GM18951 (cell line): Measurements from ENCODE around the gene TWNK.

Experiments
- POLR2A ChIP-seq: IDR thresholded peaks from 4 replicates; pipeline ENCODE4 v1.6.1; 2011; ENCODE audit warnings: mild to moderate bottlenecking; ENCODE audit not compliant: insufficient read length, insufficient read depth; ENCODE audit errors: extremely low read depth
- in situ Hi-C: fragments of 300-500 bp; cut with MboI; formaldehyde crosslinking; loops from one replicate; pipeline ENCODE4 v1.12.0; 2022; ENCODE audit warnings: low sequenced_read_pairs, mixed read lengths, inconsistent platforms; ENCODE audit not compliant: unreplicated experiment

The TWNK gene

DNA sequence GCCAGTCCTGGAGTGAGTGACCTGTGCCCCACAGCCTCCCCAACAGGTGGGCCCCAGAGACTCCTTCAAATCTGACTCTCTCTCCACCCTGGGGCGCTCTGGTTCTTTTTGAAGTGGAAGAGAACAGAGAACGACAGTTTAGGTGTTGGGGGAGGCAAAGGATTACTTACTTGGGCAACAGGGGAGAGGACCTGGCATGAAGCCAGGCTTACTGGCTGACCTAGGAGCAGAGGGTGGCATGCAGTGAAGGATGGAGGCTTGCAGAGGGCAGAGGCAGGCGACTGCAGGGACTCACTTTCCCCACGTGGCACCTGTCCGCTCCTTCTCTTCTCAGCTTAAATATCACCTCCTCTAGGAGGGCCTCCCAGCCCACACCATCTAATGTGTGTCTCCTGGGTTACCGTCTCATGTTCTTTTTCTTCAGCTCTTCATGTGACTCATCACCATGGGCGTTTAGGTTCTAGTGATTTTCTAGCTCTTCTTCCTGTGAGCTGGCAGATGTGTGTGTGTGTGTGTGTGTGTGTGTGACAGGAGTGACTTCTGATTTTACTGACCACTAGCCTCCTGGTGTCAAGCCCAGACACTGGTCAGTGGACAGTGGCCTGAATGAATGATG is 27.7 kb downstream of the TWNK start:
- in situ Hi-C loops = no loop called here
- TF ChIP-seq POLR2A = no peak

GRCh38 chr10:101015582-101015973 is 28.2 kb downstream of the TWNK start:
- no peak for TF ChIP-seq POLR2A
- in situ Hi-C loops = no loop called here

- TF ChIP-seq POLR2A = no peak
- in situ Hi-C loops = no loop called here
These were observed 29.5 kb downstream of the TWNK start for GRCh38 chr10:101016814-101017213.

GRCh38 chr10:101018118-101018599 is 30.8 kb downstream of the TWNK start:
- no peak for TF ChIP-seq POLR2A
- in situ Hi-C loops = no loop called here

DNA sequence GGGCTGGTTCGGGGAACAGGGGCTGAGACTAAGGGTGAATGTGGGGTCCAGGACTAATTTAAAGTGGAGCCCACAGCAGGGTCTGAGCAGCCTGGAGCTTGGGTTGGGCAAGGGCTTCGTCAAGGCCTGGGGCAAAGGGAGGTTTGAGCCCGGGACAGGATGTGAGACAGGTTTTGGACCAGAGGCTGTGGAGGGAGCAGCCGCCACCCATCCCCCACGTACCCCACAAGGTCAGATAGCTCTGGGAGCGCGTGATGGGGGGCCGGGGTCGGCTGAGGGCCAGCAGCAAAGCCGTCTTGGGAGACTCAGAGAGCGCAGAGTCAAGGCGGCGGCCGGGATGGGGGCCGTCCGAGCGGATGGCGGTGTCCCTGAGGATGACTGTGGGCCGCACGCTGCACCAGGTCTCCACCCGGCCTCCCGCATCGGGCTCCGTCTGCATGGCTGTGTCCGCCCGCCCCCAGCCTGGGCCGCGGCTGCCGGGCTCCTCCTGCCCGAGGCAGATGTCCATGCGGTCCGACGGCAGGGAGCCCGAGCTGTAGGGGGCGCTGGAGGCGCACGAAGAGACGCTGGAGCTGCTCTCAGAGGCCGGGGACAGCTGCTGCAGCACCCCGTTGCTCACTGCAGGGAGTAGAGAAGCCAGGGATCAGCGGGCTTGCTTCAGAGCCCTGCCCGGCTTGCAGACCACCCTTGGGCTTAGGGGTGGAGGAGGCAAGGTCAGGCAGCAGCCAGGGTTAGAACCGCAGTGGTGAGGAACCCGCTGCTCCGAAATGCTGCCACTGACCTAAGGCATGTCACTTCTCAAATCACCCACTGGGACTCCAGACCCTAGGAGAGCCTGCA is 31.5 kb downstream of the TWNK start:
- TF ChIP-seq POLR2A = no peak
- in situ Hi-C loops = no loop called here

GRCh38 chr10:101019440-101019703 is 32.0 kb downstream of the TWNK start:
- TF ChIP-seq POLR2A = no peak
- in situ Hi-C loops = no loop called here

DNA sequence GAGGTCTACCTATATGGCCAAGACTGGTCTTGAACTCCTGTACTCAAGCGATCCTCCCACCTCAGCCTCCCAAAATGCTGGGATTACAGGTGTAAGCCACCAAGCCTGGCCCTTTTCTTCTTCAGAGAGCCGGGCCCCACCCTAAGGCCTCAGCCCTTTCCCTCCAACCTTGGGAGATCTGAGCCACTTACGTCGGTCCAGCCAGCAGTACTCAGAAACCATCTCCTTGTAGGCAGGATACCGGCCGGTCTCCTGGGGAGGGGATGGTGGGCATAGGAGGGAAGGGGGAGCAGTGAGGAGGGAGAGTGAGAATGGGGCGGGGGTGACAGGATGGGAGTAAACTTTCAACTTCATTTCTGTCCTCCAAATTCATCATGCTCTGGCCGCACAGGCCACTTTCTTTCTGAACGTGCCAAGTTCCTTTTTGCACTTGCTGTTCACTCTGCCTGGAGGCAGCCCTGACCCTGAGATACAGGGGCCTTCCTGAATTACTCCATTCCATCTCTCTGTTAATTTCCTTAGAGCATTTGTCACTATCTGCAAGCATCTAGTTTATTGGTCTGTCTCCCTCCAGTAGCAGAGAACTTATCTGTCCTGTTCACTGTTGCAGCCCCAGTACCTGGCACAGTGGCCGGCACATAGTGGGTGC is 33.2 kb downstream of the TWNK start:
- in situ Hi-C loops = no loop called here
- no peak for TF ChIP-seq POLR2A

- in situ Hi-C loops = no loop called here
- no peak for TF ChIP-seq POLR2A
These were observed 33.9 kb downstream of the TWNK start for GRCh38 chr10:101021239-101021638.

GRCh38 chr10:101021692-101022251 is 34.4 kb downstream of the TWNK start:
- TF ChIP-seq POLR2A = no peak
- in situ Hi-C loops = no loop called here

GRCh38 chr10:101022967-101023705 is 35.8 kb downstream of the TWNK start:
- in situ Hi-C loops = no loop called here
- TF ChIP-seq POLR2A = no peak

DNA sequence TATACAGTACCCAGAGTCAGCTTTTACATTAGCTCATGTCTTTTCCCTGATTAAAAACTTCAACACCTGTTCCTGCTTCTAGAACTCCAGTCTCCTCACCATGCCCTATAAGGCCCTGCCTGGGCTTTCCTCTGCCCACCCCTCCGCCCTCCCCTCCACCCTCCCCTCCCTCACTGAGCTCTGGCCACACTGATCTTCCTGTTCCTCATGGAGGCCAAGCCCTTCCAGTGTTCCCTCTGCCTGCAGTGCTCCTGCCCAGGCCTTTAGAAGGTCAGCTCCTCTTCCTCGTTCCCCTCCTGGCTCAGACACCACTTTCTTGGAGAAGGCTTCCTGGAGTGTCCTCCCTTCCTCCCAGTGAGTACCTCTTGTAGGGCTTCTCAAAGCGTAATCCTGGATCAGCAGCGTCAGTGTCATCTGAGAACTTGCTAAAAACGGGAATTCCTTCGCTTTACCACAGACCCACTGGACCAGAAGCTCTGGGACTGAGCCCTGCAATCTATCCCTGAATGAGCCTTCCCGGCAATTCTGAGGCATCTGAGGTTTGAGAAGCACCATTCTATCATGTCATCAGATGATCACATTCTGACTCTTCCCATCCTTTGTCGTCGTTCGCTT is 39.9 kb downstream of the TWNK start:
- TF ChIP-seq POLR2A = no peak

GRCh38 chr10:101028446-101029337 is 41.3 kb downstream of the TWNK start:
- no peak for TF ChIP-seq POLR2A

More for the DNA sequence above, 39.9 kb downstream of the TWNK start:
- in situ Hi-C loops = no loop called here

More at GRCh38 chr10:101028446-101029337, 41.3 kb downstream of the TWNK start:
- in situ Hi-C loops = no loop called here
